HG02759 (cell line): ENCODE measurements around the gene TWF2.

Experiments used
- ATAC-seq: cut with Tn5 transposase; IDR thresholded peaks from one replicate; pipeline ENCODE4 v1.9.1; 2021; ENCODE audit warnings: mild to moderate bottlenecking, moderate library complexity; ENCODE audit not compliant: unreplicated experiment

Gene TWF2

GRCh38 chr3:52238193-52238760 lies 681 bp downstream of the TWF2 start:
- ATAC-seq, result no peak

GRCh38 chr3:52237657-52238172 lies 1.2 kb downstream of the TWF2 start:
- no peak for ATAC-seq

GRCh38 chr3:52237006-52237656 lies 1.8 kb downstream of the TWF2 start:
- ATAC-seq, result no peak

GRCh38 chr3:52236424-52236886 lies 2.5 kb downstream of the TWF2 start:
- no peak for ATAC-seq

- ATAC-seq, result no peak
These were observed 4.2 kb downstream of the TWF2 start for GRCh38 chr3:52234516-52235447.

GRCh38 chr3:52233968-52234367 lies 5.0 kb downstream of the TWF2 start:
- ATAC-seq, result no peak

- ATAC-seq, result no peak
These were observed 5.8 kb downstream of the TWF2 start for GRCh38 chr3:52233108-52233591.

GRCh38 chr3:52232279-52233107 lies 6.5 kb downstream of the TWF2 start:
- no peak for ATAC-seq

- ATAC-seq, result peak; percentile 48
These were observed 7.3 kb downstream of the TWF2 start for GRCh38 chr3:52231502-52232278.

GRCh38 chr3:52230889-52231499 lies 8.0 kb downstream of the TWF2 start:
- ATAC-seq, result no peak

- ATAC-seq, result no peak
These were observed 8.5 kb downstream of the TWF2 start for GRCh38 chr3:52230461-52230860.

GRCh38 chr3:52229656-52230055 lies 9.3 kb downstream of the TWF2 start:
- no peak for ATAC-seq

- no peak for ATAC-seq
These were observed 10.1 kb downstream of the TWF2 start for GRCh38 chr3:52228751-52229291.

- no peak for ATAC-seq
These were observed 10.7 kb downstream of the TWF2 start for GRCh38 chr3:52228266-52228665.

GRCh38 chr3:52227766-52228165 lies 11.2 kb downstream of the TWF2 start:
- no peak for ATAC-seq

- no peak for ATAC-seq
These were observed 11.8 kb downstream of the TWF2 start for GRCh38 chr3:52227117-52227516.

- peak; percentile 4 for ATAC-seq
These were observed 12.6 kb downstream of the TWF2 start for GRCh38 chr3:52226229-52226817.

GRCh38 chr3:52225452-52226228 lies 13.3 kb downstream of the TWF2 start, which contains the start of gene TLR9:
TLR9 (minus strand) TSS chr3:52225645; CDS start chr3:52225529, 116 bp downstream.
- peak; percentile 83 for ATAC-seq
